Endothelial cell of umbilical vein (primary cell): ENCODE results near the gene KLHL35. TPM values are rescaled to one million over a fixed set of nuclear protein-coding genes. Genes with fewer than 3 reads are reported as not detected.

Experiments
- BruUV-seq: library from RNA; stranded (reverse); fragments of 400-500 nt; replicated peaks from 2 replicates; lab custom pipeline; 2021; lab: Mats Ljungman, UMichigan
- CTCF ChIA-PET: fragments of 300-600, 350-600 bp; sonication (Branson Sonifier 250); formaldehyde crosslinking; loops from one replicate; lab custom pipeline; 2021; ENCODE audit warnings: antibody characterized with exemption, inconsistent platforms; lab: Charles Lee
- POLR2A ChIA-PET: fragments of 300-600, 350-600 bp; sonication (Branson Sonifier 250); formaldehyde crosslinking; loops from one replicate; lab custom pipeline; 2021; ENCODE audit warnings: antibody characterized with exemption, inconsistent platforms; lab: Charles Lee
- DNase-seq: peaks from one replicate; pipeline ENCODE4 v3.0.0-alpha.2; 2011; ENCODE audit warnings: low read depth, low spot score
- FAIRE-seq: peaks from 2 replicates; lab custom pipeline; 2011; peaks lifted over from hg19 to GRCh38; lab: Jason Lieb, UNC
- H2AFZ ChIP-seq: 2 replicates; pipeline ENCODE4 v1.6.0; 2012; ENCODE audit warnings: low read depth, low read length, control low read depth, inconsistent platforms
- H3K27ac ChIP-seq: 2 replicates; pipeline ENCODE4 v1.5.1; 2011; ENCODE audit warnings: low read depth, mild to moderate bottlenecking, control low read depth, low read length, moderate library complexity; ENCODE audit not compliant: insufficient read depth
- H3K27me3 ChIP-seq, 2 experiments: 2 replicates each; pipeline versions ENCODE4 v1.6.0 to v1.6.1; 2011; ENCODE audit warnings: low read length in 2 of 2, mixed read lengths in 1 of 2; ENCODE audit not compliant: control insufficient read depth in 2 of 2, insufficient read depth in 2 of 2
- H3K36me3 ChIP-seq, 2 experiments: 2 replicates in 1 of 2; 3 replicates in 1 of 2; pipeline ENCODE4 v1.5.1; 2011; ENCODE audit warnings: low read length in 2 of 2, mild to moderate bottlenecking in 1 of 2, moderate library complexity in 1 of 2; ENCODE audit not compliant: control insufficient read depth in 2 of 2, insufficient read depth in 2 of 2; ENCODE audit errors: extremely low read depth in 1 of 2
- H3K4me1 ChIP-seq: 3 replicates; pipeline ENCODE4 v1.5.1; 2011; ENCODE audit warnings: mild to moderate bottlenecking, low read length; ENCODE audit not compliant: control insufficient read depth, insufficient read depth; ENCODE audit errors: extremely low read depth
- H3K4me2 ChIP-seq: 2 replicates; pipeline ENCODE4 v1.6.1; 2011; ENCODE audit warnings: low read length, control low read depth, mixed read lengths; ENCODE audit not compliant: insufficient read depth
- H3K4me3 ChIP-seq, 3 experiments: fragments of 200-600 bp in 1 of 3; sonication (generic), shearing (Covaris generic) in 1 of 3; replicated peaks in 1 of 3; 2 replicates each; pipeline ENCODE4 v1.5.1; 2011 to 2016; ENCODE audit warnings: control low read depth in 3 of 3, low read length in 3 of 3, mild to moderate bottlenecking in 2 of 3, inconsistent platforms in 1 of 3, low read depth in 1 of 3, moderate library complexity in 1 of 3; ENCODE audit not compliant: insufficient read depth in 1 of 3
- H3K79me2 ChIP-seq: 2 replicates; pipeline ENCODE4 v1.6.0; 2012; ENCODE audit warnings: low read length, inconsistent platforms; ENCODE audit not compliant: control insufficient read depth, insufficient read depth
- H3K9ac ChIP-seq: replicated peaks from 2 replicates; pipeline ENCODE3; 2011; ENCODE audit warnings: low read length, control low read depth; ENCODE audit not compliant: insufficient read depth; ENCODE audit errors: extremely low read depth
- H3K9me1 ChIP-seq: replicated peaks from 3 replicates; pipeline ENCODE4 v1.6.0; 2011; ENCODE audit warnings: mild to moderate bottlenecking, low read length; ENCODE audit not compliant: control insufficient read depth, insufficient read depth; ENCODE audit errors: extremely low read depth
- H3K9me3 ChIP-seq: replicated peaks from 2 replicates; pipeline ENCODE4 v1.5.1; 2012; ENCODE audit warnings: low read length, inconsistent platforms; ENCODE audit not compliant: control insufficient read depth, insufficient read depth
- H4K20me1 ChIP-seq: replicated peaks from 2 replicates; pipeline ENCODE3; 2011; ENCODE audit warnings: mild to moderate bottlenecking, low read length; ENCODE audit not compliant: control insufficient read depth, insufficient read depth; ENCODE audit errors: extremely low read depth
- CTCF ChIP-seq, 2 donors: IDR thresholded peaks; 1 replicate in 1 of 2; 2 replicates in 1 of 2; pipeline ENCODE4 v1.5.1; 2011; ENCODE audit warnings: low read length in 2 of 2, mild to moderate bottlenecking in 2 of 2, moderate library complexity in 2 of 2, control low read depth in 1 of 2, inconsistent platforms in 1 of 2, low read depth in 1 of 2; ENCODE audit not compliant: insufficient read depth in 1 of 2; ENCODE audit errors: extremely low read depth in 1 of 2
- EZH2 ChIP-seq: IDR thresholded peaks from 2 replicates; pipeline ENCODE4 v1.6.1; 2012; ENCODE audit warnings: borderline replicate concordance, low read depth, mild to moderate bottlenecking, moderate library complexity, low read length, inconsistent platforms; ENCODE audit not compliant: severe bottlenecking
- GATA2 ChIP-seq: IDR thresholded peaks from 2 replicates; pipeline ENCODE4 v1.7.0; 2011; ENCODE audit warnings: low read depth, mild to moderate bottlenecking, moderate library complexity, mixed read lengths, low read length; ENCODE audit not compliant: insufficient read length, insufficient read depth
- JUN ChIP-seq: IDR thresholded peaks from 2 replicates; pipeline ENCODE4 v1.6.1; 2011; ENCODE audit warnings: borderline replicate concordance, low read depth; ENCODE audit not compliant: insufficient read length, insufficient read depth
- POLR2A ChIP-seq: IDR thresholded peaks from 2 replicates; pipeline ENCODE4 v1.6.1; 2012; ENCODE audit warnings: low read depth, mild to moderate bottlenecking, control low read depth, low read length
- dilution Hi-C: fragments of 300-500 bp; cut with MboI; formaldehyde crosslinking; loops from one replicate; pipeline ENCODE4 v1.15.0; 2019; ENCODE audit warnings: low sequenced_read_pairs; ENCODE audit not compliant: extremely low pct_ligation_motif_present
- intact Hi-C: fragments of 100-400 bp; cut with micrococcal nuclease; formaldehyde crosslinking; loops from one replicate; pipeline ENCODE4 v1.10.0; 2022
- polyA plus RNA-seq, 4 experiments: library from polyadenylated mRNA; depleted of rRNA in 3 of 4; stranded (reverse) in 3 of 4; unstranded in 1 of 4; fragments of >200 nt; gene quantifications; 2 replicates each; pipeline versions ENCODE4 v1.2.1 to v1.2.3, GENCODE V29; 2011 to 2012; ENCODE audit warnings: missing spikeins in 1 of 4
- total RNA-seq: library from RNA; stranded (reverse); gene quantifications from 2 replicates; pipeline ENCODE4 v1.2.3, GENCODE V29; 2021

Gene KLHL35
- total and polyA plus RNA-seq, 2 donors (not counting 3 experiments of a cell fraction or from before 2014, with no cell fraction given) = 0.97 to 2.3 TPM

- Histone ChIP-seq H3K9ac (no peak overlapping the region), H3K4me3 (no peak overlapping the region), H3K4me2 (no peak overlapping the region), H3K36me3 (peaks cover 0 to 6% of the 10 kb centered on the region in 2 experiments), H2AFZ (no peak overlapping the region), H3K4me1 (peaks cover 68% of the 10 kb centered on the region), H3K27ac (peak overlapping the region; percentile 56), H3K79me2 (no peaks in the 10 kb centered on the region), H3K9me3 (no peaks in the 10 kb centered on the region), H4K20me1 (no peaks in the 10 kb centered on the region), H3K9me1 (no peaks in the 10 kb centered on the region), H3K27me3 (no peaks in the 10 kb centered on the region)
- intact Hi-C loops (loop anchor here (1.0 to 5.0 kb wide), 3 partner anchors 23 to 359 kb away; no protein-coding TSS in a partner anchor), dilution Hi-C loops (no loop called here)
- no TSS peak for BruUV-seq
- POLR2A ChIA-PET = interaction anchor here (0.9 to 1.3 kb wide), 2 partner anchors 57 to 67 kb away, joined by 3 to 4 read pairs; no protein-coding TSS in a partner anchor
- peak; percentile 67 for FAIRE-seq
- no peak for TF ChIP-seq GATA2
- no peak for TF ChIP-seq POLR2A
- no peak for TF ChIP-seq CTCF (IDR thresholded peaks at IDR 0.05; ENCODE audit: extremely low read depth in 1 of 2, insufficient read depth in 1 of 2, low read depth in 1 of 2, low read length in 2 of 2)
- TF ChIP-seq JUN = no peak
- TF ChIP-seq EZH2 = no peak
- CTCF ChIA-PET = interaction anchor here (1.1 to 3.7 kb wide), 10 partner anchors 10 to 63 kb away, joined by 3 to 40 read pairs (median 6); partner anchors contain the start of gene GDPD5
- no peak for DNase-seq
Measured at GRCh38 chr11:75467881-75468280, 34.9 kb upstream of the KLHL35 start.
